GM19240 (cell line): ENCODE measurements around the gene SELENOT.
A peak's percentile ranks its signal among the peaks of the same experiment; 100 is the strongest.
"Not testable (repeated sequence)": the region's sequence is repeated elsewhere in the genome, so short reads cannot be mapped to it uniquely, and the experiment has no call there.

ENCODE experiments used
- DNase-seq: peaks from one replicate; pipeline ENCODE4 v3.0.0; 2011; ENCODE audit warnings: low spot score; ENCODE audit not compliant: insufficient read length

SELENOT gene

GRCh38 chr3:150603153-150603979 is at the start of gene SELENOT:
Gene SELENOT, plus strand, starts transcription at chr3:150603321. Its CDS starts 42 bp downstream, at chr3:150603363.
- peak; percentile 48 for DNase-seq

- DNase-seq: no peak
Measured at GRCh38 chr3:150555859-150556436, 47.2 kb upstream of the SELENOT start.

DNA sequence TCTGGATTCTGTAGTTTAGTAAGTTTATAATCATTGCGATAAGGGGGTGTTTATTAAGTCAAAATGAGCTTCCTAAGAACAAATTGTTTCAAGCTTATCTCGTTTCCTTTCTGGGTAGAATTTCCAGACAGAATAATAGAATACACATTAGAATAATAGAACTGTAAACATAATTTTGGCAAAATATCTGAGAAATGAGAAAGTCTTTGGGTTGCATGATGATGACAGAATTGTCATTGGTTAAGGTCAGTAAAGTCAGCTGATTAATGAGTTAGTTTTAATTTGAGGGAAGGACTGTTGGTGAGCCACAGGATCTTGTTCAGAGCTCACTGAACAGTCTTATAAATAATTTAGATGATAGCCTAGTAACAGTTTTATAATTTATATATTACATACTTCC is 46.3 kb upstream of the SELENOT start:
- no peak for DNase-seq

- no peak for DNase-seq
Measured at GRCh38 chr3:150557725-150558124, 45.4 kb upstream of the SELENOT start.

- no peak for DNase-seq
Measured at GRCh38 chr3:150564243-150564642, 38.9 kb upstream of the SELENOT start.

- no peak for DNase-seq
Measured at GRCh38 chr3:150567328-150567727, 35.8 kb upstream of the SELENOT start.

DNA sequence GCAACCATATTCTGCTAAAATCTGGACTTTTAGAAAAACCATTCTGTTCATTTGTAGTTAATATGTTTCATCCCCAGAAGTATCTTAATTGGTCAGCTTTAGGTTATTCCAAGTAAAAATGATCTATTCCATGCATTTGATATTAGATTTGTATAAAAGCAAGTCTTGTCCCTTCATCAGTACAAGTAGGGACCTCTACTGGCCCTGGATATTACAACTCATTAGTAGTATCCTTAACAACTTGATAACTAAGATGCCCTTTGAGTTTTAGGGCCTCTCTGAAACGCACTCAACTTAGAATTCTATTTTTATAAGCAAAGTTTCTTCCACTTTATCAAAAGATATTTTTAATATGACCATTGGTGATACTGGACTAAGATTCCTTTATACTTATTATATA is 25.3 kb upstream of the SELENOT start:
- DNase-seq: no peak

GRCh38 chr3:150581174-150581573 is 21.9 kb upstream of the SELENOT start:
- no peak for DNase-seq

GRCh38 chr3:150582620-150583019 is 20.5 kb upstream of the SELENOT start:
- no peak for DNase-seq

GRCh38 chr3:150583028-150583427 is 20.1 kb upstream of the SELENOT start:
- DNase-seq: no peak

GRCh38 chr3:150588027-150588830 is 14.9 kb upstream of the SELENOT start:
- no peak for DNase-seq

- no peak for DNase-seq
Measured at GRCh38 chr3:150589759-150590158, 13.4 kb upstream of the SELENOT start.

- no peak for DNase-seq
Measured at GRCh38 chr3:150594150-150594549, 9.0 kb upstream of the SELENOT start.

DNA sequence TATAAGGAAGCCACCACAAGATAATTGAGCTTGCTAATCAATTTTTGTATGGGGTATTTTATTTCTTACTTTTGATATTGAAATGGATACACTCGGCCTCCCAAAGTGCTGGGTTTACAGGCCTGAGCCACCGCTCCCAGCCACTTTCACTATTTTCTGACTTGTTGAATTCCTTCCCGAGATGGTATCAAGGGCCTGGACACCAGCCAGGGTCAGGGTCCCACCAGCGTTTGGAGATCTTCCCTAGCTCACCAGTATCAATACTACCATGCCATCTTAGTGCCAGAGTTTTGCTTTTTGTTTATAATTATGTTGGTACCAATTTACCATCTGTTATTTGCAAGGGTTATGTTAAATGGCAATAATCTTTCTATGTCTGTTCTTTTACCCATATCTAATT is 5.5 kb upstream of the SELENOT start:
- DNase-seq: no peak

DNA sequence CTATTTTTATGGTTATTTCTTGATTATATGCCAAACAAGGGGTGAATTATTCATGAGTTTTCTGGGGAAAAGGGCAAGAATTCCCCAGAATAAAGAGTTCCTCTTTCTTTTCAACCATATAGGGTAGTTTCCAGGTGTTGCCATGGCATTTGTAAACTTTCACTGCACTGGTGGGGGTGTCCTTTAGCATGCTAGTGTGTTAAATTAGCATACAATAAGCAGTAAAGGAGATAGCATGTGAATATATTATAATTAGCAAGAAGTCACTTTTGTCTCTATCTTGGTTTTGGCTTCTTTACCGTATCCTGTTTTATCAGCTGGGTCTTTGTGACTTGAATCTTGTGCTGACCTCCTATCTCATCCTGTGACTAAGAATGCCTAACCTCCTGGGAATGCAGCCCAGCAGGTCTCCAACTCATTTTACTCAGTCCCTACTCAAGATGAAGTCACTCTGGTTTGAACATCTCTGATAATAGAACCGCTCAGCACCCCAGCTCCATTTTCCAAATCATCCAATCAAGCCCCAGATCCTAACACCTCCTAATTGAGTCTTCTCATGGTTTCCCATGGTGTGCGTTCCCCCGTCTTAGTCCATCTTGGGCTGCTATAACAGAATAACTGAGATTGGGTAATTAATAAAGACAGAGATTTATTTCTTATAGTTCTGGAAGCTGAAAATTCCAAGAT is 3.4 kb upstream of the SELENOT start:
- DNase-seq: no peak

DNA sequence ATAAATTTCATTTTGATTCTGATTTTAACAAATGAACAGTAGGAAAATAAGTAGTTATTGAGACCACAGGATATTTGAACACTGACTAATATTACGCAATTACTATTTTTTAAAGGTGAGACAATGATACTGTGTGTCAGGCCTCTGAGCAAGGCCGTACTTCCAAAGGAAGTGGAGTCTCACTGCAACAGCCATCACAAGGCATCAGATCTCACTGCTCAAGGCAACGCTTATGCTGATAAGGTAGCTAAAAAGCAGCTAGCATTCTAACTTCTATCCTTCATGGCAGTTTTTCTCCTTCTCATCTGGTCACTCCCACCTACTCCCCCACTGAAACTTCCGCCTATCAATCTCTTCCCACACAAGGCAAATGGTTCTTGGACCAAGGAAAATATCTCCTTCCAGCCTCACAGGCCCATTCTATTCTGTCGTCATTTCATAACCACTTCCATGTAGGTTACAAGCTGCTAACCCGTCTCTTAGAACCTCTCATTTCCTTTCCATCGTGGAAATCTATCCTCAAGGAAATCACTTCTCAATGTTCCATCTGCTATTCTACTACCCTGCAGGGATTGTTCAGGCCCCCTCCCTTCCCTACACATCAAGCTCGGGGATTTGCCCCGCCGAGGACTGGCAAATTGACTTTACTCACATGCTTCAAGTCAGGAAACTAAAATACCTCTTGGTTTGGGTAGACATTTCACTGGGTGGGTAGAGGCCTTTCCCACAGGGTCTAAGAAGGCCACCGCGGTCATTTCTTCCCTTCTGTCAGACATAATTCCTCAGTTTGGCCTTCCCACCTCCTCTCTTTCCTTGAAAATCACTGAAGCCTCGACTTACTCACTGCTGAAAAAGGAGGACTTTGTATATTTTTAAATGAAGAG is 2.2 kb upstream of the SELENOT start:
- not testable (repeated sequence) for DNase-seq

DNA sequence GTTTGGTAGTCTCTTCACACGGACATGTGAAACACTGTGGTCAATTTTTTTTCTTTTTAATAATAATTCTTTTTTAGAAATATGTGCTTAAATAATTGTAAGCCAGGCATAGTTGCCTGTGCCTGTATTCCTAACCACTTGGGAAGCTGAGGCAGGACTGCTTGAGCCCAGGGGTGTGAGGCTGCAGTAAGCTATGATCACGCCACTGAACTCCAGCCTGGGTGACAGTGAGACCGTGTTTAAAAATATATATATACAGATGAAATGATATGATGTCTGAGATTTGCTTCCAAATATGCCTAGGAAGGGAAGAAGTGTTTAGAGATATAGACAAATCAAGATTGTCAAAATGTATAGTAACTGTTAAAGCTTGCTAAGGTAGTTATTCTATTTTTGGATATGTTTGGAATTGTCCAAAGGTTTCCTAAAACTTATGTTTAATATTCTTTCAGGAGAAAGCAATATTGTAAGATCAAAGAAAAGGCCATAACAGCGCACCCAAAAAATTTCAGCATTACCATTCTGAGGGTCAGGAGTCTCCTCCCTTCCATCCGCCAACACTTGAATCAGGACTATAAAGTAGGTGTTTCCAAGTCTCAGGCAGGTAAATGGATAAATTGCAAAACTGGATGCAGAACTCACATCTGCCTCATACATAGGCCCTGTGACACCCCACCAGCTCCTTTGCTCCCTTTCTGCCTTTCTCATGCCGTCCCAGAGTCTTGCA is 532 bp upstream of the SELENOT start:
- no peak for DNase-seq

- no peak for DNase-seq
Measured at GRCh38 chr3:150603980-150604319, 829 bp downstream of the SELENOT start.

GRCh38 chr3:150605998-150606641 is 3.0 kb downstream of the SELENOT start:
- DNase-seq: no peak
